PC-9 (cell line): ENCODE results near the gene MAFF.
"Not testable (repeated sequence)": the region's sequence is repeated elsewhere in the genome, so short reads cannot be mapped to it uniquely, and the experiment has no call there.

Source experiments
- EZH2 ChIP-seq: fragments of 200-600 bp; sonication (generic); IDR thresholded peaks from 2 replicates; pipeline ENCODE4 v1.8.0; 2017; ENCODE audit warnings: antibody characterized with exemption, low read depth
- TF ChIP-seq, protein P1 (sequence below): fragments of 200-600 bp; sonication (generic); conservative IDR thresholded peaks from 2 replicates; pipeline ENCODE4 v1.6.1; 2017; ENCODE audit warnings: mixed run types, antibody characterized with exemption, mild to moderate bottlenecking, moderate library complexity

DNA sequence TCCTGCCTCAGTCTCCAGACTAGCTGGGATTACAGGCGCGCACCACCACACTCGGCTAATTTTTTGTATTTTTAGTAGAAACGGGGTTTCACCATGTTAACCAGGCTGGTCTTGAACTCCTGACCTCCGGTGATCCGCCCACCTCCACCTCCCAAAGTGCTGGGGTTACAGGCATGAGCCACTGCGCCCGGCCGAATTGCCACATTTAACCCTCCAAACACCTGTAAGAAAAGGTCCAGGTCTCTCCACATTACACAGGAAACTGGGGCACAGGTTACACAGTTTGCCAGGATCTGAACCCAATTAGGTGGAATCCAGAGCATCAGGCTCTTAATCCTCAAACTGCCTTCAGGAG, 24.2 kb upstream of the MAFF start:
- TF ChIP-seq, protein P1, sequence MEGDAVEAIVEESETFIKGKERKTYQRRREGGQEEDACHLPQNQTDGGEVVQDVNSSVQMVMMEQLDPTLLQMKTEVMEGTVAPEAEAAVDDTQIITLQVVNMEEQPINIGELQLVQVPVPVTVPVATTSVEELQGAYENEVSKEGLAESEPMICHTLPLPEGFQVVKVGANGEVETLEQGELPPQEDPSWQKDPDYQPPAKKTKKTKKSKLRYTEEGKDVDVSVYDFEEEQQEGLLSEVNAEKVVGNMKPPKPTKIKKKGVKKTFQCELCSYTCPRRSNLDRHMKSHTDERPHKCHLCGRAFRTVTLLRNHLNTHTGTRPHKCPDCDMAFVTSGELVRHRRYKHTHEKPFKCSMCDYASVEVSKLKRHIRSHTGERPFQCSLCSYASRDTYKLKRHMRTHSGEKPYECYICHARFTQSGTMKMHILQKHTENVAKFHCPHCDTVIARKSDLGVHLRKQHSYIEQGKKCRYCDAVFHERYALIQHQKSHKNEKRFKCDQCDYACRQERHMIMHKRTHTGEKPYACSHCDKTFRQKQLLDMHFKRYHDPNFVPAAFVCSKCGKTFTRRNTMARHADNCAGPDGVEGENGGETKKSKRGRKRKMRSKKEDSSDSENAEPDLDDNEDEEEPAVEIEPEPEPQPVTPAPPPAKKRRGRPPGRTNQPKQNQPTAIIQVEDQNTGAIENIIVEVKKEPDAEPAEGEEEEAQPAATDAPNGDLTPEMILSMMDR: not testable (repeated sequence)
- not testable (repeated sequence) for TF ChIP-seq EZH2
